ENCODE measurements around the gene PCYT2. TPM values are rescaled to one million over a fixed set of nuclear protein-coding genes. Genes with fewer than 3 reads are reported as not detected.
A peak's percentile ranks its signal among the peaks of the same experiment; 100 is the strongest.

The PCYT2 gene
- polyA plus RNA-seq, 1 donor (not counting 4 experiments of a cell fraction or from before 2014, with no cell fraction given): 38.1 TPM

GRCh38 chr17:81871387-81872230 is 39.6 kb downstream of the PCYT2 start:
- peak overlapping the region; percentile 97 for H3K9ac ChIP-seq (ENCODE audit: control insufficient read depth, extremely low read depth, insufficient read depth, low read length)
- peak overlapping the region; percentile 94 for H3K27ac ChIP-seq (ENCODE audit: control insufficient read depth, insufficient read depth, low read length)
- peaks cover 4 to 19% of the 10 kb centered on the region in 2 experiments for H3K36me3 ChIP-seq (ENCODE audit: control insufficient read depth in 2 of 2, extremely low read depth in 1 of 2, insufficient read depth in 2 of 2, low read length in 2 of 2)
- DNase-seq (ENCODE audit: low read depth, low spot score) (no peak), FAIRE-seq (no peak)
- TF ChIP-seq EZH2 (IDR thresholded peaks at IDR 0.05; ENCODE audit: low read length) (no peak), CTCF (optimal IDR thresholded peaks at IDR 0.05 in 1 of 3, IDR thresholded peaks at IDR 0.05 in 1 of 3, conservative IDR thresholded peaks at IDR 0.05 in 1 of 3; ENCODE audit: extremely low read depth in 1 of 3, insufficient read depth in 2 of 3, low read length in 3 of 3) (peak in 2 of 3 experiments; percentile 15 to 59)
- peaks cover 3% of the 10 kb centered on the region for H3K9me1 ChIP-seq (ENCODE audit: control insufficient read depth, extremely low read depth, insufficient read depth, low read length)
- H3K4me3 ChIP-seq (ENCODE audit: control insufficient read depth in 2 of 3, extremely low read depth in 1 of 3, insufficient read depth in 2 of 3, low read depth in 1 of 3, low read length in 3 of 3): peak overlapping the region; percentile 41 to 75 (median 67)
- no peaks in the 10 kb centered on the region for H3K9me3 ChIP-seq (ENCODE audit: control insufficient read depth, low read depth, low read length)
- peaks cover 27% of the 10 kb centered on the region for H3K79me2 ChIP-seq (ENCODE audit: control insufficient read depth, insufficient read depth, low read length)
- H4K20me1 ChIP-seq (ENCODE audit: control insufficient read depth, extremely low read depth, insufficient read depth, low read length): peaks cover 8% of the 10 kb centered on the region
- dilution Hi-C loops (cut with MboI; ENCODE audit: extremely low pct_ligation_motif_present, low sequenced_read_pairs): no loop called here
- no peaks in the 10 kb centered on the region for H3K27me3 ChIP-seq (ENCODE audit: control insufficient read depth, extremely low read depth, insufficient read depth, low read length)
- H3K4me2 ChIP-seq (ENCODE audit: control insufficient read depth, extremely low read depth, insufficient read depth, low read depth, low read length): peak overlapping the region; percentile 91
- H3K4me1 ChIP-seq (ENCODE audit: control insufficient read depth, extremely low read depth, insufficient read depth, low read length): peaks cover 30% of the 10 kb centered on the region
- peak overlapping the region; percentile 88 for H2AFZ ChIP-seq (ENCODE audit: control insufficient read depth, low read length)

GRCh38 chr17:81870981-81871386 is 40.2 kb downstream of the PCYT2 start, which contains the start of gene ARHGDIA:
ARHGDIA (minus strand) TSS chr17:81871337; CDS start chr17:81869930, 1,407 bp downstream.
- Histone ChIP-seq H2AFZ (ENCODE audit: control insufficient read depth, low read length) (peak within 1 kb of the TSS; percentile 88), H3K79me2 (ENCODE audit: control insufficient read depth, insufficient read depth, low read length) (peaks cover 27% of the 10 kb centered on the region), H3K27me3 (ENCODE audit: control insufficient read depth, extremely low read depth, insufficient read depth, low read length) (no peaks in the 10 kb centered on the region), H3K9me1 (ENCODE audit: control insufficient read depth, extremely low read depth, insufficient read depth, low read length) (peaks cover 3% of the 10 kb centered on the region), H4K20me1 (ENCODE audit: control insufficient read depth, extremely low read depth, insufficient read depth, low read length) (peaks cover 8% of the 10 kb centered on the region), H3K36me3 (ENCODE audit: control insufficient read depth in 2 of 2, extremely low read depth in 1 of 2, insufficient read depth in 2 of 2, low read length in 2 of 2) (peaks cover 6 to 16% of the 10 kb centered on the region in 2 experiments), H3K4me1 (ENCODE audit: control insufficient read depth, extremely low read depth, insufficient read depth, low read length) (peaks cover 30% of the 10 kb centered on the region), H3K4me3 (ENCODE audit: control insufficient read depth in 2 of 3, extremely low read depth in 1 of 3, insufficient read depth in 2 of 3, low read depth in 1 of 3, low read length in 3 of 3) (peak within 1 kb of the TSS; percentile 79 to 94 (median 91)), H3K9ac (ENCODE audit: control insufficient read depth, extremely low read depth, insufficient read depth, low read length) (peak within 1 kb of the TSS; percentile 97), H3K27ac (ENCODE audit: control insufficient read depth, insufficient read depth, low read length) (peak within 1 kb of the TSS; percentile 94), H3K4me2 (ENCODE audit: control insufficient read depth, extremely low read depth, insufficient read depth, low read depth, low read length) (peak within 1 kb of the TSS; percentile 94), H3K9me3 (ENCODE audit: control insufficient read depth, low read depth, low read length) (no peaks in the 10 kb centered on the region)
- FAIRE-seq (no peak), DNase-seq (ENCODE audit: low read depth, low spot score) (no peak)
- dilution Hi-C loops (cut with MboI; ENCODE audit: extremely low pct_ligation_motif_present, low sequenced_read_pairs): no loop called here
- TF ChIP-seq EZH2 (IDR thresholded peaks at IDR 0.05; ENCODE audit: low read length): no peak
- no peak for TF ChIP-seq CTCF (optimal IDR thresholded peaks at IDR 0.05 in 1 of 3, IDR thresholded peaks at IDR 0.05 in 1 of 3, conservative IDR thresholded peaks at IDR 0.05 in 1 of 3; ENCODE audit: extremely low read depth in 1 of 3, insufficient read depth in 2 of 3, low read length in 3 of 3)

All from keratinocyte (primary cell).